Endometrium (tissue), 2 donors: ENCODE results near the gene PAPPA2.
"Not testable (repeated sequence)": the region's sequence is repeated elsewhere in the genome, so short reads cannot be mapped to it uniquely, and the experiment has no call there.

Experiments
- FAIRE-seq: peaks from 2 replicates; lab custom pipeline; 2012; peaks lifted over from hg19 to GRCh38; lab: Jason Lieb, UNC
- donor health status: control.
- donor health status: control.

The PAPPA2 gene

GRCh38 chr1:176552217-176552991 is 89.4 kb downstream of the PAPPA2 start:
- no peak for FAIRE-seq

- no peak for FAIRE-seq
Measured at GRCh38 chr1:176552999-176553398, 90.0 kb downstream of the PAPPA2 start.

DNA sequence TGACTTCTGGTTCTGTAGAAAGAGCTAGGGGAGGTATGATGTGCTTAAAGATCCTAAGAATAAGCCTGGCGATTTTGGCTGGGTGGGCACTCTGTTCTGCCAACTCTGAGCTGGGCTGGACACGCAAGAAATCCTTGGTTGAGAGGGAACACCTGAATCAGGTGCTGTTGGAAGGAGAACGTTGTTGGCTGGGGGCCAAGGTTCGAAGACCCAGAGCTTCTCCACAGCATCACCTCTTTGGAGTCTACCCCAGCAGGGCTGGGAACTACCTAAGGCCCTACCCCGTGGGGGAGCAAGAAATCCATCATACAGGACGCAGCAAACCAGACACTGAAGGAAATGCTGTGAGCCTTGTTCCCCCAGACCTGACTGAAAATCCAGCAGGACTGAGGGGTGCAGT is 93.3 kb downstream of the PAPPA2 start:
- no peak for FAIRE-seq

GRCh38 chr1:176557543-176558258 is 94.7 kb downstream of the PAPPA2 start:
- no peak for FAIRE-seq

DNA sequence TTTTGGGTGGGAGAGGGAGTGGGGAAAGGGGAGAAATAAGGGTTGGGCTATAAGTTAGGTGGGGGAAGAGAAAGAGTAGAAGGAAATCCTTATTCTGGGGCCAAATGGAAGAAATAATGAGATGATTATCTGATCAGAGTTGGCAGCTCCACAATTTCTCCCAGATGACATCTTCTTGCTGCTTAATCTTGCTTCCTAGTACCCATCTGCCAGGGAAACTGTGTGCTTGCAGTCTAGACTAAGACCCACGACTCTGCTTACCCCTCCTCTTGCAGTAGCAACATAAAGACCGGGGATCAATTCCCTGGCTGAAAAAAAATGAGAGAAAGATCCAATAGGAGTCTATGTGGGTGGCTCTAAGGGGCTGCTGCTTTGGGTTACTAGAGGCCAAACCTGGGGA is 95.6 kb downstream of the PAPPA2 start:
- FAIRE-seq: no peak

DNA sequence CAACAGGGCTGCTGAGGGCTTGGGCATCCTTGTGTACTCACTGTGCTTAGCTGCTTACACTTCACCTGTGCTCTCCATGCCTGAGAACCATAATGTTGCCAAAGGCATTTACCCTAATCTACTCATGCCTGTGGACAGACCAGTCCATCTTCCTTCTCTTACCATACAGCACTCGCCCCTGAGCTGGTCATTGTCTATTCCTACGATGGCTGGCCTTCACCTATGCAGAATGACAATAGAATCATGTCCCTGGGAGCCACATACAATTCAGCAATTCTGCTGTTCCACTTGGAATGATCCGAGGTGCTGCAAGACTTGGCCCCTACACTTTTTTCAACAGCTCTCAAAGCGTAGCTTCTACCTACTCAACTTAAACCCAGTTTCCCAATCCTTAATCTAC is 96.5 kb downstream of the PAPPA2 start:
- no peak for FAIRE-seq

GRCh38 chr1:176559878-176560277 is 96.9 kb downstream of the PAPPA2 start:
- FAIRE-seq: peak; percentile 39

GRCh38 chr1:176560681-176561080 is 97.7 kb downstream of the PAPPA2 start:
- FAIRE-seq: no peak

DNA sequence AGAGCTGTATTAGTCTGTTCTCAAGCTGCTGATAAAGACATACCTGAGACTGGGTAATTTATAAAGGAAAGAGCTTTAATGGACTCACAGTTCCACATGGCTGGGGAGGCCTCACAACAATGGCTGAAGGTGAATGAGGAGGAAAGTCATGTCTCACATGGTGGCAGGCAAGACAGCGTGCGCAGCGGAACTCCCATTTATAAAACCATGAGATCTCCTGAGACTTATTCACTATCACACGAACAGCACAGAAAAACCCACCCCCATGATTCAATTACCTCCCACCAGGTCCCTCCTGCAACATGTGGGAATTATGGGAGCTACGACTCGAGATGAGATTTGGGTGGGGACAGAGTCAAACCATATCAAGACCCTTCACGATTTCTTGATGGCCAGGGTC is 98.8 kb downstream of the PAPPA2 start:
- FAIRE-seq: not testable (repeated sequence)

- no peak for FAIRE-seq
Measured at GRCh38 chr1:176566004-176566975, 103.3 kb downstream of the PAPPA2 start.

DNA sequence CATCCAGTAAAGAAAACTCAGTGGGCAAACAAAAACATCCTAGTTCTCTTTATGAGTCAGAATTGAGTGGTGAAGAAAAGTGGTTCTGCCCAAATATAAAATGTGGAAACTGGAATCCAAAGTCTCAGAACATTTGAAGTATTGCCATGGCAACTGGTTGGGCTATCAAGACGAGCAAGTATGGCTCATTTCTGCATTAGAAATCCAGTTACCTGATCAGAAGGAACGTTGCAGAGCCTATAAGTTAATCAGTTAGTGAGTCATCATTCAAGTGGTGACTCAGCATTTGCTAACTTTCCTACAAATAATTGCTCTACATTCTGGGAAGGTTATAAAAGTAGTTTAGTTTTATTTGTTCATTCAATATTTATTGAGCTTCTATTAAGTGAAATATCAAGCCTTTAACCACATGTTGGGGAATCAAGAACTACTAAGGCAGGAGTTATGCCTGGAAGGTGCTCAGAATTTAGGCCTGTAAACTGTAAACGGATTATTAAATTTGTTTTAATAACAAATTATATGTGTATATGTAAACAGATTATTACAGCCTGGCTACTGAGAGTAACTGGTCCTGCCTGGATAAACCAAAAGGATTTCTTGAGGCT is 104.3 kb downstream of the PAPPA2 start:
- no peak for FAIRE-seq

GRCh38 chr1:176568185-176568584 is 105.2 kb downstream of the PAPPA2 start:
- no peak for FAIRE-seq

GRCh38 chr1:176574756-176575155 is 111.8 kb downstream of the PAPPA2 start:
- FAIRE-seq: no peak

DNA sequence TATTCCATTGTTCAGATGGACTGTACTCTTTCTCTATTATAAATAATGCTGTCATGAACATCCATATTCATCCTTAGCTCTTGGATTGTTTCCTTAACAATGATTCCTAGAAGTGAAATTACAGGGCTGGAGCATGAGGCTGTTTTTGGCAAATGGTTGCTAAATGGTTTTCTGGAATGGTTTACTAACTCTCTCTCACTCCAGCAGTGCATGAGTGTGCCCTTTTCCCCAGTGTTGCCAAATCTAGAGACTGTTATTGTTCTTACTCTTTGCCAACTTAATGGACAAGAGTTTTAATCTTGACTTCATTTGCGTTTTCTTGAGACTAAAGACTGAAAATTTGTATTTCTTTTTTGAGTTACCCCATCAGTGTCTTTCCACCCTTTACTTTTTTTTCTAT is 113.0 kb downstream of the PAPPA2 start:
- no peak for FAIRE-seq

GRCh38 chr1:176576670-176577069 is 113.7 kb downstream of the PAPPA2 start:
- FAIRE-seq: no peak

- FAIRE-seq: no peak
Measured at GRCh38 chr1:176577646-176578197, 114.7 kb downstream of the PAPPA2 start.

GRCh38 chr1:176579087-176579486 is 116.1 kb downstream of the PAPPA2 start:
- FAIRE-seq: no peak

GRCh38 chr1:176595217-176595616 is 132.2 kb downstream of the PAPPA2 start:
- FAIRE-seq: no peak

GRCh38 chr1:176601348-176601747 is 138.4 kb downstream of the PAPPA2 start:
- peak; percentile 18 for FAIRE-seq

DNA sequence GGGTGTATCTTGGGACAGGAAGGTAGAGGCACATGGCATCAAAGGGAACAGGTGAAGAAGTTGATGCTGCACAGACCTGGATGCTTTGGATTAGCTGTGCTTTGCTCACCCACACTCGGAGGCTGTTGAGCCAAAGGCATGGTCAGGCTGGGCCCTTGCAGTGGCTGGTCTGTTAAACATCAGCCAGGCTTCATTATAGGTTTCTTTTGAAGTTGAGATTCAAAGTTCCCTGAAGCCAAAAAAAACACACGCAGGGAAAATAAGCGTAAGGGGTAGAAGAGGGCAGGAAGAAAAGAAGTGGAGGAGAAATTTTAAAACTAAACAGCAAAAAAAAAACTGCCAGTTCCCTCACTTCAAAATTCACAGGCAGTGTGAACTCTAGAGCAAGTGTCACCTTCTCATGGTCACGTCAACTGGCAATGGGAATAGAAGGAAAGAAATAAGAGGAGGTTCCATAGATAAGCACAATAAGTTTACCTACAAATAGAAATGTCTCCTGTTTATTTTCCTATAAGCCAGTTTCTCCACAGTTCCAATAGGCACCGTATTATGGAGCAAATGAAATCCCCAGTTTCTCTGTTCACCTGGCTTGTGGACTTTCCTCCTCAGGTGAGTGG is 139.5 kb downstream of the PAPPA2 start:
- FAIRE-seq: no peak

- FAIRE-seq: no peak
Measured at GRCh38 chr1:176603696-176604095, 140.7 kb downstream of the PAPPA2 start.
